Keratinocyte (primary cell): Measurements from ENCODE around the gene FCER2. TPM values are rescaled to one million over a fixed set of nuclear protein-coding genes. Genes with fewer than 3 reads are reported as not detected.

Source experiments
- DNase-seq: peaks from one replicate; pipeline ENCODE4 v3.0.0-alpha.2; 2011; ENCODE audit warnings: low read depth, missing footprints, low spot score
- FAIRE-seq: peaks from 2 replicates; lab custom pipeline; 2011; peaks lifted over from hg19 to GRCh38; lab: Jason Lieb, UNC
- H2AFZ ChIP-seq: 2 replicates; pipeline ENCODE4 v1.6.0; 2012; ENCODE audit warnings: low read length, control low read depth, inconsistent platforms; ENCODE audit not compliant: control insufficient read depth
- H3K27ac ChIP-seq: 2 replicates; pipeline ENCODE4 v1.5.1; 2011; ENCODE audit warnings: low read length; ENCODE audit not compliant: control insufficient read depth, insufficient read depth
- H3K27me3 ChIP-seq: 3 replicates; pipeline ENCODE4 v1.6.0; 2011; ENCODE audit warnings: low read length; ENCODE audit not compliant: control insufficient read depth, insufficient read depth; ENCODE audit errors: extremely low read depth
- H3K36me3 ChIP-seq, 2 experiments: 2 replicates in 1 of 2; 3 replicates in 1 of 2; pipeline ENCODE4 v1.5.1; 2011; ENCODE audit warnings: low read length in 2 of 2, mild to moderate bottlenecking in 1 of 2; ENCODE audit not compliant: control insufficient read depth in 2 of 2, insufficient read depth in 2 of 2; ENCODE audit errors: extremely low read depth in 1 of 2
- H3K4me1 ChIP-seq: 3 replicates; pipeline ENCODE4 v1.5.1; 2011; ENCODE audit warnings: low read length; ENCODE audit not compliant: control insufficient read depth, insufficient read depth; ENCODE audit errors: extremely low read depth
- H3K4me2 ChIP-seq: 3 replicates; pipeline ENCODE4 v1.6.0; 2011; ENCODE audit warnings: low read depth, low read length; ENCODE audit not compliant: control insufficient read depth, insufficient read depth; ENCODE audit errors: extremely low read depth
- H3K4me3 ChIP-seq, 3 experiments: fragments of 200-600 bp in 1 of 3; sonication (generic) in 1 of 3; 2 replicates in 2 of 3; 3 replicates in 1 of 3; pipeline ENCODE4 v1.5.1; 2011 to 2016; ENCODE audit warnings: low read length in 3 of 3, mild to moderate bottlenecking in 3 of 3, control low read depth in 2 of 3, inconsistent platforms in 1 of 3, low read depth in 1 of 3, mixed read lengths in 1 of 3, mixed run types in 1 of 3, moderate library complexity in 1 of 3; ENCODE audit not compliant: control insufficient read depth in 2 of 3, insufficient read depth in 2 of 3; ENCODE audit errors: extremely low read depth in 1 of 3
- H3K79me2 ChIP-seq: 2 replicates; pipeline ENCODE4 v1.6.0; 2012; ENCODE audit warnings: low read length; ENCODE audit not compliant: control insufficient read depth, insufficient read depth
- H3K9ac ChIP-seq: 3 replicates; pipeline ENCODE4 v1.6.0; 2011; ENCODE audit warnings: low read length; ENCODE audit not compliant: control insufficient read depth, insufficient read depth; ENCODE audit errors: extremely low read depth
- H3K9me1 ChIP-seq: 3 replicates; pipeline ENCODE4 v1.6.0; 2011; ENCODE audit warnings: low read length; ENCODE audit not compliant: control insufficient read depth, insufficient read depth; ENCODE audit errors: extremely low read depth
- H3K9me3 ChIP-seq: 2 replicates; pipeline ENCODE4 v1.5.1; 2012; ENCODE audit warnings: low read depth, low read length; ENCODE audit not compliant: control insufficient read depth
- H4K20me1 ChIP-seq: 3 replicates; pipeline ENCODE4 v1.6.0; 2011; ENCODE audit warnings: low read length; ENCODE audit not compliant: control insufficient read depth, insufficient read depth; ENCODE audit errors: extremely low read depth
- CTCF ChIP-seq, 3 experiments: IDR thresholded peaks in 1 of 3; conservative IDR thresholded peaks in 1 of 3; optimal IDR thresholded peaks in 1 of 3; 2 replicates in 2 of 3; 3 replicates in 1 of 3; pipeline versions ENCODE3 to v1.5.1; 2011; ENCODE audit warnings: low read length in 3 of 3, mild to moderate bottlenecking in 3 of 3, moderate library complexity in 2 of 3, control low read depth in 1 of 3, inconsistent platforms in 1 of 3; ENCODE audit not compliant: insufficient read depth in 2 of 3; ENCODE audit errors: extremely low read depth in 1 of 3
- EZH2 ChIP-seq: IDR thresholded peaks from one replicate; pipeline ENCODE4 v1.6.1; 2012; ENCODE audit warnings: inconsistent platforms, mild to moderate bottlenecking, low read length, moderate library complexity
- dilution Hi-C: fragments of 300-500 bp; cut with MboI; formaldehyde crosslinking; loops from one replicate; pipeline ENCODE4 v1.7.0; 2020; ENCODE audit warnings: low sequenced_read_pairs; ENCODE audit not compliant: extremely low pct_ligation_motif_present
- polyA plus RNA-seq, 5 experiments: library from polyadenylated mRNA; depleted of rRNA in 3 of 5; stranded (reverse) in 3 of 5; stranded (forward) in 1 of 5; unstranded in 1 of 5; fragments of >200 nt; gene quantifications; 1 replicate in 1 of 5; 2 replicates in 3 of 5; 3 replicates in 1 of 5; pipeline versions ENCODE4 v1.2.1 to v1.2.3, GENCODE V29; 2011 to 2012; ENCODE audit warnings: missing spikeins in 2 of 5, low read depth in 1 of 5, low replicate concordance in 1 of 5

Gene FCER2
- polyA plus RNA-seq, 1 donor (not counting 4 experiments of a cell fraction or from before 2014, with no cell fraction given), result not detected

- dilution Hi-C loops, result no loop called here
- peaks cover 47% of the 10 kb centered on the region for H3K27me3 ChIP-seq
- no peaks in the 10 kb centered on the region for H3K9me1 ChIP-seq
- no peak overlapping the region for H3K4me2 ChIP-seq
- no peaks in the 10 kb centered on the region for H3K36me3 ChIP-seq
- H3K4me1 ChIP-seq, result no peaks in the 10 kb centered on the region
- H3K27ac ChIP-seq, result no peak overlapping the region
- DNase-seq (no peak), FAIRE-seq (no peak)
- H3K4me3 ChIP-seq, result no peak overlapping the region
- H4K20me1 ChIP-seq, result no peaks in the 10 kb centered on the region
- H3K9me3 ChIP-seq, result no peaks in the 10 kb centered on the region
- H3K79me2 ChIP-seq, result no peaks in the 10 kb centered on the region
- TF ChIP-seq CTCF (optimal IDR thresholded peaks at IDR 0.05 in 1 of 3, IDR thresholded peaks at IDR 0.05 in 1 of 3, conservative IDR thresholded peaks at IDR 0.05 in 1 of 3; ENCODE audit: extremely low read depth in 1 of 3, insufficient read depth in 2 of 3, low read length in 3 of 3), result no peak
- peak; percentile 38 for TF ChIP-seq EZH2
- H3K9ac ChIP-seq, result no peak overlapping the region
- H2AFZ ChIP-seq, result no peak overlapping the region
These were observed 27.3 kb upstream of the FCER2 start for GRCh38 chr19:7729211-7729610.

- H3K27me3 ChIP-seq, result peaks cover 26% of the 10 kb centered on the region
- TF ChIP-seq CTCF (optimal IDR thresholded peaks at IDR 0.05 in 1 of 3, IDR thresholded peaks at IDR 0.05 in 1 of 3, conservative IDR thresholded peaks at IDR 0.05 in 1 of 3; ENCODE audit: extremely low read depth in 1 of 3, insufficient read depth in 2 of 3, low read length in 3 of 3) (no peak), EZH2 (no peak)
- H3K27ac ChIP-seq, result no peak overlapping the region
- H3K9ac ChIP-seq, result no peak overlapping the region
- DNase-seq, result no peak
- no peaks in the 10 kb centered on the region for H3K36me3 ChIP-seq
- H3K9me1 ChIP-seq, result no peaks in the 10 kb centered on the region
- H3K4me3 ChIP-seq, result no peak overlapping the region
- H2AFZ ChIP-seq, result no peak overlapping the region
- H3K9me3 ChIP-seq, result no peaks in the 10 kb centered on the region
- no peak for FAIRE-seq
- H3K79me2 ChIP-seq, result no peaks in the 10 kb centered on the region
- dilution Hi-C loops, result no loop called here
- H3K4me2 ChIP-seq, result no peak overlapping the region
- no peaks in the 10 kb centered on the region for H4K20me1 ChIP-seq
- no peaks in the 10 kb centered on the region for H3K4me1 ChIP-seq
These were observed 23.9 kb upstream of the FCER2 start for GRCh38 chr19:7725791-7726190.
